Measurements from ENCODE around the gene SEPHS2.

- TF ChIP-seq, protein P1, sequence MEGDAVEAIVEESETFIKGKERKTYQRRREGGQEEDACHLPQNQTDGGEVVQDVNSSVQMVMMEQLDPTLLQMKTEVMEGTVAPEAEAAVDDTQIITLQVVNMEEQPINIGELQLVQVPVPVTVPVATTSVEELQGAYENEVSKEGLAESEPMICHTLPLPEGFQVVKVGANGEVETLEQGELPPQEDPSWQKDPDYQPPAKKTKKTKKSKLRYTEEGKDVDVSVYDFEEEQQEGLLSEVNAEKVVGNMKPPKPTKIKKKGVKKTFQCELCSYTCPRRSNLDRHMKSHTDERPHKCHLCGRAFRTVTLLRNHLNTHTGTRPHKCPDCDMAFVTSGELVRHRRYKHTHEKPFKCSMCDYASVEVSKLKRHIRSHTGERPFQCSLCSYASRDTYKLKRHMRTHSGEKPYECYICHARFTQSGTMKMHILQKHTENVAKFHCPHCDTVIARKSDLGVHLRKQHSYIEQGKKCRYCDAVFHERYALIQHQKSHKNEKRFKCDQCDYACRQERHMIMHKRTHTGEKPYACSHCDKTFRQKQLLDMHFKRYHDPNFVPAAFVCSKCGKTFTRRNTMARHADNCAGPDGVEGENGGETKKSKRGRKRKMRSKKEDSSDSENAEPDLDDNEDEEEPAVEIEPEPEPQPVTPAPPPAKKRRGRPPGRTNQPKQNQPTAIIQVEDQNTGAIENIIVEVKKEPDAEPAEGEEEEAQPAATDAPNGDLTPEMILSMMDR (conservative IDR thresholded peaks at IDR 0.05; ENCODE audit: low read length) = peak; percentile 91
- TF ChIP-seq EZH2phosphoT487 (IDR thresholded peaks at IDR 0.05; ENCODE audit: borderline replicate concordance) = no peak
Measured at GRCh38 chr16:30409125-30410060, 36.3 kb downstream of the SEPHS2 start.

Data from Loucy (cell line).